CD4-positive, CD25-positive, alpha-beta regulatory T cell (primary cell): Measurements from ENCODE around the gene CCKAR. TPM values are rescaled to one million over a fixed set of nuclear protein-coding genes. Genes with fewer than 3 reads are reported as not detected.

Experiments
- ATAC-seq, 2 donors: fragments of 150-1000 bp; cut with Tn5 transposase; one replicate each; pipeline ENCODE4 v1.10.0; 2021; ENCODE audit warnings: low read depth in 2 of 2, moderate number of reproducible peaks in 2 of 2, moderate library complexity in 1 of 2
- DNase-seq, 3 donors: peaks; one replicate each; pipeline versions ENCODE4 v3.0.0 to v3.0.0-alpha.2; 2012 to 2022; ENCODE audit warnings: mixed read lengths in 1 of 3
- H3K27ac ChIP-seq: one replicate; pipeline ENCODE4 v1.7.0; 2013; ENCODE audit warnings: mild to moderate bottlenecking, low read length; ENCODE audit not compliant: insufficient read depth, poor library complexity, severe bottlenecking
- H3K27me3 ChIP-seq: one replicate; pipeline ENCODE4 v1.7.0; 2013; ENCODE audit warnings: low read length; ENCODE audit not compliant: control insufficient read depth, insufficient read depth
- H3K36me3 ChIP-seq: one replicate; pipeline ENCODE4 v1.7.0; 2013; ENCODE audit warnings: mild to moderate bottlenecking, low read length, moderate library complexity; ENCODE audit not compliant: control insufficient read depth, insufficient read depth
- H3K4me1 ChIP-seq: 2 replicates; pipeline ENCODE4 v1.7.0; 2013; ENCODE audit warnings: mild to moderate bottlenecking, low read length; ENCODE audit not compliant: insufficient read depth, control insufficient read depth, poor library complexity, severe bottlenecking
- H3K4me3 ChIP-seq: one replicate; pipeline ENCODE4 v1.7.0; 2013; ENCODE audit warnings: low read depth, mild to moderate bottlenecking, low read length, moderate library complexity
- H3K9me3 ChIP-seq, 2 experiments: 1 replicate in 1 of 2; 2 replicates in 1 of 2; pipeline ENCODE4 v1.7.0; 2013; ENCODE audit warnings: low read length in 2 of 2, mild to moderate bottlenecking in 1 of 2, moderate library complexity in 1 of 2; ENCODE audit not compliant: control insufficient read depth in 2 of 2
- H3K27ac Mint-ChIP-seq, 3 donors: one replicate each; pipeline ENCODE4 v1.8.0; 2020 to 2022; ENCODE audit warnings: mild to moderate bottlenecking in 3 of 3, mixed read lengths in 3 of 3, moderate library complexity in 2 of 3
- H3K27me3 Mint-ChIP-seq: one replicate; pipeline ENCODE4 v1.8.0; 2022; ENCODE audit warnings: mild to moderate bottlenecking, mixed read lengths
- H3K36me3 Mint-ChIP-seq: one replicate; pipeline ENCODE4 v1.8.0; 2020; ENCODE audit warnings: mixed read lengths
- H3K4me1 Mint-ChIP-seq, 4 donors: one replicate each; pipeline ENCODE4 v1.8.0; 2020 to 2022; ENCODE audit warnings: mixed read lengths in 4 of 4, mild to moderate bottlenecking in 1 of 4
- H3K4me3 Mint-ChIP-seq, 4 donors: one replicate each; pipeline ENCODE4 v1.8.0; 2020 to 2022; ENCODE audit warnings: mild to moderate bottlenecking in 4 of 4, mixed read lengths in 4 of 4, moderate library complexity in 3 of 4
- H3K9me3 Mint-ChIP-seq, 7 donors: one replicate each; pipeline ENCODE4 v1.8.0; 2020 to 2022; ENCODE audit warnings: mixed read lengths in 7 of 7, mild to moderate bottlenecking in 3 of 7, moderate library complexity in 2 of 7
- polyA plus RNA-seq, 4 donors: library from polyadenylated mRNA; unstranded; fragments of 300-500 nt; fragmentation: Illumina TruSeq; gene quantifications; one replicate each; pipeline ENCODE4 v1.2.3, GENCODE V29; 2021
- total RNA-seq: library from RNA; stranded (reverse); gene quantifications from one replicate; pipeline ENCODE4 v1.2.3, GENCODE V29; 2022

The CCKAR gene
- total and polyA plus RNA-seq, 5 donors from 2014 or later, result not detected

GRCh38 chr4:26455571-26455970 lies 34.7 kb downstream of the CCKAR start:
- Mint-ChIP-seq H3K9me3 (peaks cover 0 to 3% (median 0%) of the 10 kb centered on the region in 7 donors), H3K36me3 (no peaks in the 10 kb centered on the region), H3K27me3 (peaks cover 15% of the 10 kb centered on the region), H3K27ac (no peak overlapping the region), H3K4me1 (peaks cover 0 to 12% (median 0%) of the 10 kb centered on the region in 4 donors), H3K4me3 (no peak overlapping the region)
- Histone ChIP-seq H3K4me1 (no peaks in the 10 kb centered on the region), H3K27ac (no peak overlapping the region), H3K9me3 (no peaks in the 10 kb centered on the region), H3K4me3 (no peak overlapping the region), H3K27me3 (no peaks in the 10 kb centered on the region), H3K36me3 (no peaks in the 10 kb centered on the region)
- DNase-seq (no peak), ATAC-seq (no peak)

GRCh38 chr4:26454961-26455360 lies 35.3 kb downstream of the CCKAR start:
- Histone ChIP-seq H3K36me3 (no peaks in the 10 kb centered on the region), H3K4me1 (no peaks in the 10 kb centered on the region), H3K27ac (no peak overlapping the region), H3K9me3 (no peaks in the 10 kb centered on the region), H3K4me3 (no peak overlapping the region), H3K27me3 (no peaks in the 10 kb centered on the region)
- ATAC-seq (no peak), DNase-seq (no peak)
- Mint-ChIP-seq H3K9me3 (peaks cover 0 to 3% (median 0%) of the 10 kb centered on the region in 7 donors), H3K27me3 (peaks cover 15% of the 10 kb centered on the region), H3K36me3 (no peaks in the 10 kb centered on the region), H3K27ac (no peak overlapping the region), H3K4me1 (peaks cover 0 to 12% (median 0%) of the 10 kb centered on the region in 4 donors), H3K4me3 (no peak overlapping the region)

- H3K27me3 Mint-ChIP-seq, result peaks cover 19% of the 10 kb centered on the region
Measured at GRCh38 chr4:26452565-26453531, 37.4 kb downstream of the CCKAR start.

GRCh38 chr4:26451597-26451996 lies 38.7 kb downstream of the CCKAR start:
- no peaks in the 10 kb centered on the region for H3K36me3 ChIP-seq
- H3K9me3 Mint-ChIP-seq, result peaks cover 0 to 3% (median 0%) of the 10 kb centered on the region in 7 donors
- H3K36me3 Mint-ChIP-seq, result no peaks in the 10 kb centered on the region
- no peak overlapping the region for H3K27ac Mint-ChIP-seq
- no peak overlapping the region for H3K4me3 ChIP-seq
- ATAC-seq (no peak), DNase-seq (no peak)
- peaks cover 20% of the 10 kb centered on the region for H3K27me3 Mint-ChIP-seq
- H3K27me3 ChIP-seq, result no peaks in the 10 kb centered on the region
- no peaks in the 10 kb centered on the region for H3K4me1 Mint-ChIP-seq
- H3K9me3 ChIP-seq, result no peaks in the 10 kb centered on the region
- no peaks in the 10 kb centered on the region for H3K4me1 ChIP-seq
- no peak overlapping the region for H3K27ac ChIP-seq
- no peak overlapping the region for H3K4me3 Mint-ChIP-seq

More at GRCh38 chr4:26452565-26453531, 37.4 kb downstream of the CCKAR start:
- Histone ChIP-seq H3K27me3 (no peaks in the 10 kb centered on the region), H3K27ac (no peak overlapping the region), H3K36me3 (no peaks in the 10 kb centered on the region), H3K4me3 (no peak overlapping the region), H3K9me3 (no peaks in the 10 kb centered on the region), H3K4me1 (no peaks in the 10 kb centered on the region)
- no peaks in the 10 kb centered on the region for H3K36me3 Mint-ChIP-seq
- no peak overlapping the region for H3K4me3 Mint-ChIP-seq
- ATAC-seq, result no peak
- H3K4me1 Mint-ChIP-seq, result peaks cover 0 to under 1% (median 0%) of the 10 kb centered on the region in 4 donors
- DNase-seq, result no peak
- peak overlapping the region in 1 of 3 donors; percentile 16 for H3K27ac Mint-ChIP-seq
- H3K9me3 Mint-ChIP-seq, result peaks cover 0 to 3% (median 0%) of the 10 kb centered on the region in 7 donors

GRCh38 chr4:26450418-26450817 lies 39.9 kb downstream of the CCKAR start:
- H3K4me1 ChIP-seq, result no peaks in the 10 kb centered on the region
- DNase-seq, result no peak
- H3K36me3 ChIP-seq, result no peaks in the 10 kb centered on the region
- no peak overlapping the region for H3K27ac ChIP-seq
- no peaks in the 10 kb centered on the region for H3K9me3 ChIP-seq
- peaks cover 26% of the 10 kb centered on the region for H3K27me3 Mint-ChIP-seq
- no peak overlapping the region for H3K4me3 Mint-ChIP-seq
- peak overlapping the region in 1 of 3 donors; percentile 74 for H3K27ac Mint-ChIP-seq
- no peak overlapping the region for H3K4me3 ChIP-seq
- H3K9me3 Mint-ChIP-seq, result peaks cover 0 to 5% (median 0%) of the 10 kb centered on the region in 7 donors
- no peaks in the 10 kb centered on the region for H3K4me1 Mint-ChIP-seq
- H3K27me3 ChIP-seq, result no peaks in the 10 kb centered on the region
- H3K36me3 Mint-ChIP-seq, result no peaks in the 10 kb centered on the region
- ATAC-seq, result no peak

- no peaks in the 10 kb centered on the region for H3K4me1 ChIP-seq
Measured at GRCh38 chr4:26447378-26447777, 42.9 kb downstream of the CCKAR start.

GRCh38 chr4:26441771-26442170 lies 48.5 kb downstream of the CCKAR start:
- H3K27ac Mint-ChIP-seq, result no peak overlapping the region
- Histone ChIP-seq H3K4me3 (no peak overlapping the region), H3K36me3 (no peaks in the 10 kb centered on the region), H3K9me3 (peaks cover 0 to 5% of the 10 kb centered on the region in 2 experiments), H3K4me1 (no peaks in the 10 kb centered on the region), H3K27ac (no peak overlapping the region), H3K27me3 (no peaks in the 10 kb centered on the region)
- no peak for ATAC-seq
- no peaks in the 10 kb centered on the region for H3K4me1 Mint-ChIP-seq
- H3K36me3 Mint-ChIP-seq, result no peaks in the 10 kb centered on the region
- DNase-seq, result no peak
- H3K27me3 Mint-ChIP-seq, result peaks cover 9% of the 10 kb centered on the region
- peaks cover 1 to 10% (median 4%) of the 10 kb centered on the region in 7 donors for H3K9me3 Mint-ChIP-seq
- no peak overlapping the region for H3K4me3 Mint-ChIP-seq

More at GRCh38 chr4:26447378-26447777, 42.9 kb downstream of the CCKAR start:
- Mint-ChIP-seq H3K4me3 (no peak overlapping the region), H3K4me1 (no peaks in the 10 kb centered on the region), H3K27ac (no peak overlapping the region), H3K27me3 (peaks cover 22% of the 10 kb centered on the region), H3K9me3 (peaks cover 1 to 10% (median 4%) of the 10 kb centered on the region in 7 donors), H3K36me3 (no peaks in the 10 kb centered on the region)
- ATAC-seq, result no peak
- H3K27me3 ChIP-seq, result no peaks in the 10 kb centered on the region
- no peak for DNase-seq
- H3K36me3 ChIP-seq, result no peaks in the 10 kb centered on the region
- H3K4me3 ChIP-seq, result no peak overlapping the region
- no peak overlapping the region for H3K27ac ChIP-seq
- peaks cover 0 to 5% of the 10 kb centered on the region in 2 experiments for H3K9me3 ChIP-seq
